ENCODE measurements around the gene FBXL14.

- TF ChIP-seq EP300 (IDR thresholded peaks at IDR 0.05; ENCODE audit: borderline replicate concordance), result no peak
- TF ChIP-seq RAD21 (IDR thresholded peaks at IDR 0.05; ENCODE audit: low read depth), result no peak
- TF ChIP-seq MAX (IDR thresholded peaks at IDR 0.05), result no peak
- TF ChIP-seq TEAD4 (IDR thresholded peaks at IDR 0.05), result no peak
- TF ChIP-seq REST (IDR thresholded peaks at IDR 0.05; ENCODE audit: low read depth), result no peak
- TF ChIP-seq CREB1 (IDR thresholded peaks at IDR 0.05; ENCODE audit: low read depth), result no peak
These were observed 42.9 kb downstream of the FBXL14 start for GRCh38 chr12:1551496-1551895.
